ENCODE measurements around the gene SYNRG.

SYNRG gene

GRCh38 chr17:37568350-37569053 is 40.7 kb downstream of the SYNRG start:
- no peak overlapping the region for H3K4me3 ChIP-seq (ENCODE audit: low read depth, low read length)
- TF ChIP-seq CTCF (IDR thresholded peaks at IDR 0.05; ENCODE audit: low read depth, low read length), result no peak

- H3K4me3 ChIP-seq (ENCODE audit: low read depth, low read length), result no peak overlapping the region
- TF ChIP-seq CTCF (IDR thresholded peaks at IDR 0.05; ENCODE audit: low read depth, low read length), result no peak
Measured at GRCh38 chr17:37567538-37567937, 41.7 kb downstream of the SYNRG start.

- TF ChIP-seq CTCF (IDR thresholded peaks at IDR 0.05; ENCODE audit: low read depth, low read length), result no peak
- H3K4me3 ChIP-seq (ENCODE audit: low read depth, low read length), result no peak overlapping the region
Measured at GRCh38 chr17:37567137-37567536, 42.1 kb downstream of the SYNRG start.

GRCh38 chr17:37564252-37564651 is 45.0 kb downstream of the SYNRG start:
- H3K4me3 ChIP-seq (ENCODE audit: low read depth, low read length), result no peak overlapping the region
- TF ChIP-seq CTCF (IDR thresholded peaks at IDR 0.05; ENCODE audit: low read depth, low read length), result no peak

- no peak overlapping the region for H3K4me3 ChIP-seq (ENCODE audit: low read depth, low read length)
- TF ChIP-seq CTCF (IDR thresholded peaks at IDR 0.05; ENCODE audit: low read depth, low read length), result no peak
Measured at GRCh38 chr17:37562016-37562745, 47.0 kb downstream of the SYNRG start.

GRCh38 chr17:37558299-37558698 is 50.9 kb downstream of the SYNRG start:
- H3K4me3 ChIP-seq (ENCODE audit: low read depth, low read length), result no peak overlapping the region
- TF ChIP-seq CTCF (IDR thresholded peaks at IDR 0.05; ENCODE audit: low read depth, low read length), result no peak

GRCh38 chr17:37557482-37557881 is 51.7 kb downstream of the SYNRG start:
- no peak overlapping the region for H3K4me3 ChIP-seq (ENCODE audit: low read depth, low read length)
- no peak for TF ChIP-seq CTCF (IDR thresholded peaks at IDR 0.05; ENCODE audit: low read depth, low read length)

All from WI38 (cell line).